GM19452 (cell line): ENCODE data around the gene SLIT3.

ENCODE experiments used
- ATAC-seq: cut with Tn5 transposase; IDR thresholded peaks from one replicate; pipeline ENCODE4 v1.9.1; 2021; ENCODE audit not compliant: unreplicated experiment

Gene SLIT3

DNA sequence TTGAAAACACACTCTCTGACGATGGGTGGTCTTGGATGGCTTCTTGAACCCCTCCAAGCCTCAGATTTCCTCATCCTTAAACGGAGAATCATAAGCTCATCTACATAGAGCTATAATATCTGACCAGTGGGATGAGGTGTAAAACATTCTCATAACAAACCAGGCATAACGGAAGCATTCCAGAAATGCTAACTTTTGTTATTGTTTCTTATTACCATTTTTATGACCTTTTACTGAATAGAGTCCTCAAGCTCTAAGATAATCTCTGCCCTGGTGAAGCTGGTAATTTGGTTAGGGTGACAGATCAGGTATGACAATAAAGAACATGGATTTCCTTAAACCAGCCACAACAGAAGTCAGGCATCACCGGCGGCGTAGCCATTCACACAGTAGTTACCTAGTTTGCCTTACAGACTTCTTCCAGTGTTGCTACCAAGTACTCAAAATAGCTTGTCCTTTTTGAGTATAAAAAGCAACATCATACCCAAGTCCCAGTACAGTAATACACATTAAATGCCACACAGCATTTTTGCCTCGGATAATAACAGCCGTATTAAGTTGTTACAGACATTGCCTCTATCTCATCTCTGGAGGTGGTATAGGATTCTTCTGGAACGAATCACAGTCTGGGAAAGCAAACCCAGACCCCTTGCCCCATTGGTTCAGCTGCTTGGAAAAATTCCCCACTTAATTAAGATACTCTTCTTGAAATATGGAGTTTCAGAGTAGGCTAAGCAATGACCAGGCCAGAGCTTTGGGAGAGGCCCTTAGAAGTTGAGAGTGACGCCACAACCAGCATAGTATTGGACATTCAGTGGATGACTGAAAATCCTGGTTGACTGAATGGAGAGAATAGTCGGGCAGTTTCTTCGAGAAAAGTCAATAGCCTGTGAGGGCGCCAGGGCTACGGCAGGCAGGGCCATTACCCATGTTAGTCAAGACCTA lies 252.5 kb downstream of the SLIT3 start:
- ATAC-seq: no peak

DNA sequence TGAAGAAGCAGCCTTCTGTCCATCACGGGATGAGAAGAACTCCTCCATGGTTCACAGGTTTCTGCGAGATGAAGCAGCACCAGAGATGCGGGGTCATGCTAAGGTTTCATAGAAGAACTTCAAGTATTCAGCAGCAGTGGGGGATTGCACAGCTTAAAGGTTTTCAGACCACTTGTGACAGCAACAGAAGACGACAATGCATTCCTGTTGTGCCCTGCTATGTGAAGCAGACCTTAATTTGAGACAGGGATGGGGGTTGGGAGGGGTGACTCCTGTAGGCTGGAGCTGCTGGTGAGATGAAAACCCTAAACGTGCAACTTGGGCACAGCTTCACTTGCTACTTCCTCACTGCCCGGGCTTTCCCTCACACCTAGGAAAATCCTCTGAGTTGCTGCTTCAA lies 256.0 kb downstream of the SLIT3 start:
- no peak for ATAC-seq

DNA sequence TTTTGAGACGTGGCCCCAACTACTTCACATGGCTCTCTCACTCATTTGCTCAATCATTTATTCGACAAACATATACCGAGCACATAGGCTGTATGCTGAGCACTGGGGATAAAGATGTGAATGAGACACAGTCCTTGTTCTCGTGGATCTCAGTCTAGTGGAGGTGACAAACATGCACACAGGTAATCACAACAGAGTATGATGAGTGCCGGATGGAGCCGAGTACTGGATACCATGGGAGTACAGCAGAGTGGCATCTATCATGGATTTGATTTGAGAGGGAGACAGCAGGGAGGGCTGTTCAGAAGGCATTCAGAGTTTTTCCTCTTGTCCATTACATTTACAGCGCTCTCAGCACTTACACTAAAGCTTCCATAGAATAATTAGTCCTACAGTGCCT lies 259.8 kb downstream of the SLIT3 start:
- ATAC-seq: no peak

- ATAC-seq: no peak
Measured at GRCh38 chr5:169039592-169039991, 261.3 kb downstream of the SLIT3 start.

DNA sequence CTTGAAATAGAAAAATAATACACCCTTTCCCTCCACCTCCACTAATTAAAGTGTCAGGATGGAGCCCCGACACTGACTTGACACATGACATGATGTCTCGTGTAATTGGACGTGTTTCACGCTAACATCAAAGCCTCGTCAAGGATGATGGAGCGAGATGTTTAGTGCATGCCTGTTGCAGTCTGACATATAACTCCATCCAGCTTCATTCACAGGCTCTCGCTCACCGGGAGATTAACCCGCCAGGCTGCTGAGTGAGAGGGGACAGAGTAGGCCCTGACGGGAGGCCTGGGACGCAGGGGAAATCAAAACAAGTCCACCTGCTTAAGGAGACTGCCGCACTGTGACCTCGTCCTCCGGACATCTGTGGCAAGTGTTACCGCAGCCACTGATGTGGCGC lies 263.5 kb downstream of the SLIT3 start:
- no peak for ATAC-seq

- no peak for ATAC-seq
Measured at GRCh38 chr5:169036079-169036805, 264.7 kb downstream of the SLIT3 start.

DNA sequence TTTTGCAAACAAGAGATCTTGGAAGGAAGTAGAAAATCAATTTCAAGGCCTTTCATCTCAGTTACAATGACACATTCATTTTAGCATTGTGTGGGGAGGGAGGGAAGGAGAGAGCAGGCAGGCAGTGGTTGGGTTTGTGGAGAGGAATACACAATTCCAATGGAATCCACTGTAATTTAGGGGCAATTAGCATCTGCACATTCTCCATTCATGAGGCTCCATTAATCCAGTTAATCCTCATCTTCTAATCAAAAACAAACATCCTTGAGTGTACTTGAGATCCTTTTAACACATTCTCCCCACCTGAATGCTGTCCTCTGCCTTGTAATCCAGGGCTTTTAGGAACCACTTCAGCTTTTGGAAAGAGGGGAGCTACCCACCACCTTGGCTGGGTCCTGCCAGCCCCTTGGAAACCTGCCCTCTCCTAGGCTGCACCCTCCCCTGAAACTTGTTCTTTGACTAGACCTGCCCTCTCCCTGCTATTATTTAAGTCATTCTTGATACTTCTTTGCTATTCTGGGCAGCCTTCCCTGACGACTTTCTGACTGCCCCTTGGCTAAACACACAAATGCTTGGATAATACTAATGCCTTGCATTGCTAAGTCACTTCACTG lies 271.2 kb downstream of the SLIT3 start:
- no peak for ATAC-seq

DNA sequence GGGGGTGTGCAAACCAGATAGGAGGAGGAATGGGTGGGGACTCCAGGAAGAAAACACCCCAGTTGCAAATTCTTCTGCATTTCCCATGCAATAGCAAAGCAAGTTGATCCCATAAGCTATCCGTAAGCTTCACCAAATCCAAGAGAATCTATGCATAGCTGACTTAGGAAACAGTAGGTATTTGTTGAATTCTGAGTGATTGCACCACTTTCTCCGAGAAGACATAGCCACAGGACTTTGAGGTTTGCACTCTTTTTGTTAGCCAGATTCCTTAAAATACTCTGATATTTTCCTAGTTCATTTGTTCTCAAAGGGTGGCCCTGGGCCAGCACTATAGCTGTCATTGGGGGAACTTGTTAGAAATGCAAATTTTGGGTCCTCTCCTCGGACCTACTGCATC lies 271.9 kb downstream of the SLIT3 start:
- ATAC-seq: no peak

- no peak for ATAC-seq
Measured at GRCh38 chr5:169027501-169028061, 273.4 kb downstream of the SLIT3 start.

- no peak for ATAC-seq
Measured at GRCh38 chr5:169025491-169025890, 275.4 kb downstream of the SLIT3 start.

DNA sequence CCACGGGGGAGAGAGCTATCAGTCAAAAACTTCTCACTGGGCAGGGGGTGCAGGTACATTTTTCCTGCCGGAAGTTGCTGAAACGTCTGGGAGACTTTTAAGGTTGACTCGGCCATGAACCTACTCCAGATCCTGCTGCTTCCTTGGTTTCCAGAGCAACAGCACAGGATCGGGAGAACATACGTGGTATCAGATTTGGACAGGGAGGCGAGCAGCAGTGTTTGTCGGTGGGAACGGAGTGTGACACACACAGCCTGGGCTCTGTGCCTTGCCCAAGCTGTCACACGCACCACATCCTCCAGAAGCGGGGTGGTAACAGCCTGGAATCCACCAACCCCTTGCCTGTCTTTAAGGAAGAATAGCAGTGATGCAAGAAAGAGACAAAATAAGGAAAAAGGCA lies 276.5 kb downstream of the SLIT3 start:
- ATAC-seq: no peak

DNA sequence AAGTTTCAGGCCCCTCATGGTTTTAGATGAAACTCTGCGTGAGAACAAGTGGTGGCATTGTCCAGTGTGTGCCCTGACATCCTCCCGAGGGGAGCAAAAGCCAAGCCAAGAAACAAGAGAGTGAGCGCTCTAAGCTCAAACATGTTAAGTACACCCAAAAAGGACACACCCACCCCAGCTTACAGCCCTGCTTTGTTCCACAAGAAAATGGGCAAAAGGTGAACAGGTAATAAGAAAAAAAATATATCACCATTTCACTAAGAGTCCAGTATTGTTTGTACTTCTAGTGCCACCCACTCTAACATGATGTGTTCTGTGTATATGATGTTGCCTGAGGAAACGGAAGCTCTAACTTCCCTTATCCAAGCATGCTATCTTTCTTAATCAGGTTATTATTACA lies 278.2 kb downstream of the SLIT3 start:
- no peak for ATAC-seq

GRCh38 chr5:169020102-169020501 lies 280.8 kb downstream of the SLIT3 start:
- no peak for ATAC-seq

DNA sequence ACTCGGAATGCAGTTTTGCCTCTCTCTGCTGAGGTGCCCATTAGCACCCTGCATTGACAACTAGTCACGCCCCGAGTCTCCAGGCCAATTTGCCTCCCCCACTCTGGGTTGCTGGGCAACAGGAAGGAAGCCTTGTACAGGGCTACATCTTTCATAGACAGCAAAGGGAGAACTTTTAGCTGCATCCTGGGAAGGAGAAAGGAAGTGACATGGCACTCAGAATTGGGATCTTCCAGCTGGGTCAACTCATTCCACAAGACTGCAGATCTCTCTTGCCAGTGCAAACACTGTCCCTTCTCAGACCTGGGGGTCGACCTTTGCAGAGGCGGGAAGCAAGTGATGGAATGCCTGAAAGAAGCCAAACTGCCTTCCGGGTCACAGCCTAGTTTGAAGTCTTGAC lies 282.0 kb downstream of the SLIT3 start:
- ATAC-seq: no peak

DNA sequence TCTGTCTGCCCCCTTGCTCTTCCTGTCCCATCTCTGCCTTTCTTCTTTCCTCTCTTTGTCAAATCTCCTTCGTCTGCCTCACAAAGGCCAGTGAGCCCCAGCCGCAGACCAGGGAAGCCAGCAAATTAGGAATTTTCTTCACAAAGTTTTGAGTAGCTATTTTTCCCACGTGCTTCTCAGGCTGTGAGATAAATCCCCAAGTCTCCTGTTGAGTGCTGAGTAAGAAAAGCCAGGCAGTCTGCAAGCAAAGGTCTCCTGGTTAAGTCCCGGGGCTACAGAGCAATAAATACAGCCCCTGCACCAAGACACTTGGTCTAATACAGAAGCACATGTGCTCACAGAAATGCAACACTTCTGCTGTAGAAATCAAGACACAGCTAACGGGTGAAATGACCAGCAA lies 284.9 kb downstream of the SLIT3 start:
- no peak for ATAC-seq

DNA sequence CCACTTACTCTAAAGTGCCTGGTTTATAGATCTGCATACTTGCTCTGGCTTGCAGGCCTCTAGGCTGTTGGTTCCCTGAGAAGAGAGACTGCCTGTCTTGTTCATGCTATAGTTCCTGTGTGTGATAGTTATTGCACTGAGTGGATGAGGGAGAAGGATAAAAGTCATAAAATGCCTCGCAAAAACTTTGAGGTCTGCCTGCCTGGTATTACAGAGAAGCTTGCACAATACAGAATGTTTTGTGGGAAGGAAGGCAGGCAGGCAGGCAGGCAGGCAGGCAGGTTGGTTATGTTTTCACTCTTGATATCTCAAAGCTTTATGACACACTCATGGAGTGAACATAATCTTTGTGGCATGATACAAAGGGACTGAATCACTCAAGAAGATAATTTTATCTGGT lies 287.1 kb downstream of the SLIT3 start:
- ATAC-seq: no peak

DNA sequence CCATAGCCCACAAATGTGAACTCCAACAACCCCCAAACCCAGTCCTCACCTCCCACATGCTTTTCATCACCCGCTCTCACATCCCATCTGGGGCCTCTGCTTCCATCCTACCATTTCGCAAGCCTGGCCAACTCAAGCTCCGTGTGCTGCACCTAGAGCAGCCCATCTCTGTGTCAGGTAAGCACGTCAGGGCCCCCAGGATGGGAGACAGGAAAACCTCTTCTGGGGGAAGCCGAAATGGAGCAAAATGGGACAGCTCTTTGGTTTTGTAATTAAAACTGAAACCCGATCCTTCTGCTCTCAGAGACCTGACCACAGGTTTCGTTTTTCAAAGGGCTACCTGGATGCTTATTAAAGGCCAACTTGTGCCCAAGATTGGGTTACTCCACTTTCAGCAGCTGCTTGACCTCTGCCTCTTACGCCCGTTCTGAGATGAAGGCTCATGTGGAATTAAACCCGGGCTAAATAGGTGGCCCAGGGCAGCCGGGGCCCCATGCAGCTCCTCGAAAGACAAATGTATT lies 287.7 kb downstream of the SLIT3 start:
- ATAC-seq: no peak

DNA sequence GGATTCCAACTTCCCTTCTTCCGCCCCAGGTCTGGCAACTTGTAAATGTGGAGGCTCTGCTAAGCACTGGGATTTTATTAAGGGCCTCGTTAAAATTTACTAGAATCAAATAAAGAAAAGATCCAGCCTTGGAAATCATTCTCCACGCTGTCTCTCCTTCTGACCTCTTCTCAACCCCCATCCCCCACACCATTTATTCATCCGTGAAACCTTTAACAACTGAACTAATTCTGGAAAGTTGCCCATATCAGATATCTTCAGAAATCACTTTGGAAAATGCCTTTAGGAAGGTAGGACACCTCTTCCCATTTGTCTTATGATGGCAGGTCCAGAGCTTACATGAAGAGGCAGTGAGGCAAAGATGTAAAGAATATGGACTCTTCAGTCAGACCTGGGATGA lies 288.5 kb downstream of the SLIT3 start:
- ATAC-seq: no peak

GRCh38 chr5:169011451-169011850 lies 289.5 kb downstream of the SLIT3 start:
- no peak for ATAC-seq

DNA sequence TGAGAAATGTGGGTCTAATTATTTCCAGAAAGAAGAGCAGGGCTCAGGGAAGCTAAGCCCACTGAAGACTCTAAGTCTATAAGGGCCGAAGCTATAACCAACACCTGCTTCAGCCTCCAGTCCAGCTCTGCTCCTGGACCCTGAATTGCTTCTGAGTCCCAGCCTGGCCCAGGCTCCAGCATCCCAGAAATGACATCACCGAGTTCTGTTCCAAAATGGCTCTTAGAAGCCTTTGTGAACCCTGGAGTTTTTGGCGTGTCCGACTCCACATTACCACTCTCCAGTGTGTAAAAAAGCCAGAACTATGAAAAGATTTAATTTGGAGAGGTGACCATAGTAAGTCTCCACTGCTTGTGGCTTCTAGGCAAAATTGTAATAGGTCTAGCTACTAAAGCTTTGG lies 289.9 kb downstream of the SLIT3 start:
- ATAC-seq: no peak

DNA sequence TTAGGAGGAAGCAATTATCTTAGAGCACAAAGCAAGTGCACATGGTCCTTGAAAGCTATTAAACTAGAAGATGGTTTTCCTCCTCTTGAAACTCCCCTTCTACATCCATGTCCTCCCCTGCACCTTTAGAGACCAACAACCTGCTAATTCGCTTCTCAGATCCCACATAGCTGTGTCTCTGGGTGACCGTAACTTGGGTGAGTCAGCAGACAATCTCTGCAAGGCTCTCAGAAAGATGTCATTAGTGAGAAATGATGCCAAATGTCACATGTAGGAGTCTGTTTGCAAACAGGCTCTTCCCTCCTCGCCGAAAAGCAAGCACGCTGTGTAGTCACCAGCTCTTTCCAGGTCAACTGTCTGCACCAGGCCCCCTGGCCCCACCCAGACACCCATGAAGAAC lies 291.8 kb downstream of the SLIT3 start:
- no peak for ATAC-seq
